ENCODE measurements around the gene WFIKKN2. TPM values are rescaled to one million over a fixed set of nuclear protein-coding genes. Genes with fewer than 3 reads are reported as not detected.
"Not testable (repeated sequence)": the region's sequence is repeated elsewhere in the genome, so short reads cannot be mapped to it uniquely, and the experiment has no call there.

WFIKKN2 gene
- total and polyA plus RNA-seq, 5 donors from 2014 or later: not detected

- no peaks in the 10 kb centered on the region for H3K9me3 ChIP-seq (ENCODE audit: control insufficient read depth in 2 of 2, low read length in 2 of 2)
Measured at GRCh38 chr17:50855708-50856330, 20.4 kb downstream of the WFIKKN2 start.

GRCh38 chr17:50856431-50856830 is 21.0 kb downstream of the WFIKKN2 start:
- H3K36me3 Mint-ChIP-seq: peaks cover 5% of the 10 kb centered on the region
- no peak overlapping the region for H3K4me3 Mint-ChIP-seq
- H3K27ac Mint-ChIP-seq: no peak overlapping the region
- Histone ChIP-seq H3K4me3 (ENCODE audit: low read depth, low read length) (no peak overlapping the region), H3K27me3 (ENCODE audit: control insufficient read depth, insufficient read depth, low read length) (no peaks in the 10 kb centered on the region), H3K36me3 (ENCODE audit: control insufficient read depth, insufficient read depth, low read length) (peaks cover 2% of the 10 kb centered on the region), H3K4me1 (ENCODE audit: control insufficient read depth, insufficient read depth, low read length, poor library complexity, severe bottlenecking) (peaks cover 15% of the 10 kb centered on the region), H3K27ac (ENCODE audit: insufficient read depth, low read length, poor library complexity, severe bottlenecking) (no peak overlapping the region), H3K9me3 (ENCODE audit: control insufficient read depth in 2 of 2, low read length in 2 of 2) (no peaks in the 10 kb centered on the region)
- H3K4me1 Mint-ChIP-seq: peaks cover 3 to 24% (median 17%) of the 10 kb centered on the region in 4 donors
- ATAC-seq (ENCODE audit: low read depth in 2 of 2) (no peak), DNase-seq (no peak)
- no peaks in the 10 kb centered on the region for H3K9me3 Mint-ChIP-seq
- H3K27me3 Mint-ChIP-seq: peaks cover 19% of the 10 kb centered on the region

More at GRCh38 chr17:50855708-50856330, 20.4 kb downstream of the WFIKKN2 start:
- H3K36me3 Mint-ChIP-seq: peaks cover under 1% of the 10 kb centered on the region
- Histone ChIP-seq H3K27ac (ENCODE audit: insufficient read depth, low read length, poor library complexity, severe bottlenecking) (no peak overlapping the region), H3K27me3 (ENCODE audit: control insufficient read depth, insufficient read depth, low read length) (no peaks in the 10 kb centered on the region), H3K4me1 (ENCODE audit: control insufficient read depth, insufficient read depth, low read length, poor library complexity, severe bottlenecking) (peaks cover 9% of the 10 kb centered on the region), H3K4me3 (ENCODE audit: low read depth, low read length) (no peak overlapping the region), H3K36me3 (ENCODE audit: control insufficient read depth, insufficient read depth, low read length) (no peaks in the 10 kb centered on the region)
- peaks cover 0 to 19% (median 14%) of the 10 kb centered on the region in 4 donors for H3K4me1 Mint-ChIP-seq
- ATAC-seq (ENCODE audit: low read depth in 2 of 2): no peak
- H3K27ac Mint-ChIP-seq: no peak overlapping the region
- no peaks in the 10 kb centered on the region for H3K9me3 Mint-ChIP-seq
- H3K27me3 Mint-ChIP-seq: peaks cover 19% of the 10 kb centered on the region
- no peak overlapping the region for H3K4me3 Mint-ChIP-seq
- DNase-seq: no peak

DNA sequence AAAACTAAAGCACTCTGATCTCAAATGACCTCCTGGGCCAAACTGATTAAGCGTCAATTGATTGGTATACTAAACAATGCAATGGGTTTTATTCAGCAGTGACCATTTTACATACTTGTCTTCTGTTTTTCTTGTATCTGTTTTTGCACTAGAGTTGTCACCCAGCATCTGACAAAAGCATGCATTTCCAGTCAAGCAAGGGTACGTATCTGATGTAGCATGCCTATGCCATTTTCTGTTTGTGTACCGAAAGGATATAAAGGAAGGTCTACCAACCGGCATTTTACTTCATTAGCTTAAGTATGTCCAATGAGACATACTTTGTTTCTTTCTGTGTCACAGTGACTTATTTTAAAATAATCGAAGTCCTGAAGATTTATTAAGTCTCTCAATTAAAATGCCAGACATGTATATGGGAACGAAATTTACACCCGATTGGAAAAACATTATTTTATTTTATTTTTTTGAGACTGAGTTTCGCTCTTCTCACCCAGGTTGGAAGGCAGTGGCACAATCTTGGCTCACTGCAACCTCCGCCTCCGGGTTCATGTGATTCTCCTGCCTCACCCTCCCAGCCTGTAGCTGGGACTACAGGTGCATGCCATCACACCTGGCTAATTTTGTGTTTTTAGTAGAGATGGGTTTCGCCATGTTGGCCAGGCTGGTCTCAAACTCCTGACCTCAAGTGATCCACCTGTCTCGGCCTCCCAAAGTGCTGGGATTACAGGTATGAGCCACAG is 23.3 kb downstream of the WFIKKN2 start:
- H3K36me3 ChIP-seq (ENCODE audit: control insufficient read depth, insufficient read depth, low read length): peaks cover 19% of the 10 kb centered on the region
- H3K4me1 ChIP-seq (ENCODE audit: control insufficient read depth, insufficient read depth, low read length, poor library complexity, severe bottlenecking): peaks cover 28% of the 10 kb centered on the region
- ATAC-seq (ENCODE audit: low read depth in 2 of 2) (no peak), DNase-seq (no peak)
- Mint-ChIP-seq H3K4me3 (no peak overlapping the region), H3K4me1 (peaks cover 18 to 24% (median 21%) of the 10 kb centered on the region in 4 donors), H3K27ac (peak overlapping the region in 1 of 3 donors; percentile 63), H3K9me3 (no peaks in the 10 kb centered on the region), H3K36me3 (peaks cover 21% of the 10 kb centered on the region), H3K27me3 (peaks cover 7% of the 10 kb centered on the region)
- H3K27me3 ChIP-seq (ENCODE audit: control insufficient read depth, insufficient read depth, low read length): no peaks in the 10 kb centered on the region
- H3K4me3 ChIP-seq (ENCODE audit: low read depth, low read length): no peak overlapping the region
- H3K27ac ChIP-seq (ENCODE audit: insufficient read depth, low read length, poor library complexity, severe bottlenecking): no peak overlapping the region
- no peaks in the 10 kb centered on the region for H3K9me3 ChIP-seq (ENCODE audit: control insufficient read depth in 2 of 2, low read length in 2 of 2)

GRCh38 chr17:50859727-50860126 is 24.3 kb downstream of the WFIKKN2 start:
- Mint-ChIP-seq H3K4me1 (peaks cover 18 to 31% (median 29%) of the 10 kb centered on the region in 4 donors), H3K36me3 (peaks cover 26% of the 10 kb centered on the region)
- ATAC-seq (ENCODE audit: low read depth in 2 of 2); H3K27me3 ChIP-seq (ENCODE audit: control insufficient read depth, insufficient read depth, low read length); H3K4me3 ChIP-seq (ENCODE audit: low read depth, low read length); H3K27ac Mint-ChIP-seq; H3K27ac ChIP-seq (ENCODE audit: insufficient read depth, low read length, poor library complexity, severe bottlenecking); H3K9me3 Mint-ChIP-seq; H3K4me3 Mint-ChIP-seq; DNase-seq; H3K9me3 ChIP-seq (ENCODE audit: control insufficient read depth in 2 of 2, low read length in 2 of 2); H3K27me3 Mint-ChIP-seq: not testable (repeated sequence)
- peaks cover 20% of the 10 kb centered on the region for H3K36me3 ChIP-seq (ENCODE audit: control insufficient read depth, insufficient read depth, low read length)
- H3K4me1 ChIP-seq (ENCODE audit: control insufficient read depth, insufficient read depth, low read length, poor library complexity, severe bottlenecking): peaks cover 37% of the 10 kb centered on the region

DNA sequence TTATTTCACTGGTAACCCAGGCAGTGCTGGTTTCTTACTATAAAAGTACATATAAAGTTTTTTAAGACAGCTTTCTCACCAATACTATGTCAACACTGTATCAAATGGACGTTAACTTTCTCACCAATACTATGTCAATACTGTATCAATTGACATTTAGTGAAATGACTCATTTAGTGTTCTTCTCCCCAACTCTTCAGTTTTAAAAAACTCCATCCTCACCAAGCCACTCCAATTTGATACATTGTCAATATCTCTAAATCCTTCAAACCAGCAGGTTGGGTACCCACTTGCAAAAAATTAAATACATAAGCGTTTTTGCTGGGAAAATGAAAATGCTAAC is 25.9 kb downstream of the WFIKKN2 start:
- H3K9me3 ChIP-seq (ENCODE audit: control insufficient read depth in 2 of 2, low read length in 2 of 2): no peaks in the 10 kb centered on the region
- ATAC-seq (ENCODE audit: low read depth in 2 of 2): no peak
- H3K9me3 Mint-ChIP-seq: peaks cover 0 to 3% (median 0%) of the 10 kb centered on the region in 7 donors
- no peaks in the 10 kb centered on the region for H3K27me3 ChIP-seq (ENCODE audit: control insufficient read depth, insufficient read depth, low read length)
- H3K27ac Mint-ChIP-seq: peak overlapping the region; percentile 6 to 18 (median 17)
- H3K36me3 ChIP-seq (ENCODE audit: control insufficient read depth, insufficient read depth, low read length): peaks cover 20% of the 10 kb centered on the region
- H3K27ac ChIP-seq (ENCODE audit: insufficient read depth, low read length, poor library complexity, severe bottlenecking): peak overlapping the region; percentile 37
- peaks cover 18 to 37% (median 33%) of the 10 kb centered on the region in 4 donors for H3K4me1 Mint-ChIP-seq
- peaks cover 26% of the 10 kb centered on the region for H3K36me3 Mint-ChIP-seq
- no peaks in the 10 kb centered on the region for H3K27me3 Mint-ChIP-seq
- no peak for DNase-seq
- H3K4me1 ChIP-seq (ENCODE audit: control insufficient read depth, insufficient read depth, low read length, poor library complexity, severe bottlenecking): peaks cover 40% of the 10 kb centered on the region
- H3K4me3 ChIP-seq (ENCODE audit: low read depth, low read length): no peak overlapping the region
- peak overlapping the region in 2 of 4 donors; percentile 26 to 69 for H3K4me3 Mint-ChIP-seq

DNA sequence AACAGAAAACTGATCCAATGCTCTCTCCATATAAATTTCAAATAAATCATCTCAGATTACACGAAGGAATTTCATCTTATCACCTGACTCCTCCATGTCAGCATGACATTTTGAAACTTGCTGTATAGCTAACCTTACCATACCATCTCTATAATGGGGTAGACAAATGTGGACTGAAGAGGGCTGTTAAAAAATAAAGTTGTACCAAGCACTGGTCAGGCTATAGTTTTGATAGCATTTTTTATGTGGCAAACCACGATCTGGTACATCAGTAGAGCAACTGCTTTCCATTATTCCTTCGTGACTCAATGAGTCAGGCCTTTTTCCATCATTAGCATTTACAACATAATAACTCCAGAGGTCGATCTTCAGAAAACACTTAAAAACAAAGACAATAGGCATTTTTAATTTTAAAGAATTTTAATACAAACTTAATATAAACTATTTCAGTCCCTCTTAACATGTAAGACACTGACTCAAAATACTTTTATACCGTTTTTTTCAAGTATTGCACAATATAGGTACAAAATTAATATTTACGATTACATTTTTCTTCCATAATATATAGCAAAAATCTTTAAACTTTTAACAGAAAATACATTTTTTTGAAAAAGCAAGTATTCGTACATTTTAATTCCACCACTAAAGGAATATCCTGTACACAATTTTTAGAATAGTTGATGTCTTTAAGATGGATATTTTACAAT is 26.6 kb downstream of the WFIKKN2 start:
- Mint-ChIP-seq H3K27ac (peak overlapping the region; percentile 18 to 73 (median 60)), H3K27me3 (no peaks in the 10 kb centered on the region), H3K4me3 (peak overlapping the region; percentile 12 to 87 (median 65)), H3K36me3 (peaks cover 26% of the 10 kb centered on the region), H3K9me3 (peaks cover 0 to 3% (median 0%) of the 10 kb centered on the region in 7 donors), H3K4me1 (peaks cover 18 to 37% (median 33%) of the 10 kb centered on the region in 4 donors)
- ATAC-seq (ENCODE audit: low read depth in 2 of 2): no peak
- Histone ChIP-seq H3K27me3 (ENCODE audit: control insufficient read depth, insufficient read depth, low read length) (no peaks in the 10 kb centered on the region), H3K9me3 (ENCODE audit: control insufficient read depth in 2 of 2, low read length in 2 of 2) (no peaks in the 10 kb centered on the region), H3K4me1 (ENCODE audit: control insufficient read depth, insufficient read depth, low read length, poor library complexity, severe bottlenecking) (peaks cover 46% of the 10 kb centered on the region), H3K36me3 (ENCODE audit: control insufficient read depth, insufficient read depth, low read length) (peaks cover 20% of the 10 kb centered on the region), H3K4me3 (ENCODE audit: low read depth, low read length) (peak overlapping the region; percentile 98), H3K27ac (ENCODE audit: insufficient read depth, low read length, poor library complexity, severe bottlenecking) (peak overlapping the region; percentile 39)
- DNase-seq: no peak

- DNase-seq (peak in 2 of 3 donors; percentile 19 to 65), ATAC-seq (ENCODE audit: low read depth in 2 of 2) (no peak)
- Mint-ChIP-seq H3K4me1 (peaks cover 29 to 47% (median 41%) of the 10 kb centered on the region in 4 donors), H3K27me3 (no peaks in the 10 kb centered on the region), H3K4me3 (peak overlapping the region; percentile 95 to 100 (median 98)), H3K27ac (peak overlapping the region; percentile 9 to 98 (median 67)), H3K9me3 (peaks cover 0 to 3% (median 0%) of the 10 kb centered on the region in 7 donors), H3K36me3 (peaks cover 26% of the 10 kb centered on the region)
- no peak overlapping the region for H3K27ac ChIP-seq (ENCODE audit: insufficient read depth, low read length, poor library complexity, severe bottlenecking)
- H3K36me3 ChIP-seq (ENCODE audit: control insufficient read depth, insufficient read depth, low read length): peaks cover 20% of the 10 kb centered on the region
- H3K27me3 ChIP-seq (ENCODE audit: control insufficient read depth, insufficient read depth, low read length): no peaks in the 10 kb centered on the region
- peaks cover 59% of the 10 kb centered on the region for H3K4me1 ChIP-seq (ENCODE audit: control insufficient read depth, insufficient read depth, low read length, poor library complexity, severe bottlenecking)
- H3K4me3 ChIP-seq (ENCODE audit: low read depth, low read length): peak overlapping the region; percentile 98
- no peaks in the 10 kb centered on the region for H3K9me3 ChIP-seq (ENCODE audit: control insufficient read depth in 2 of 2, low read length in 2 of 2)
Measured at GRCh38 chr17:50863221-50863843, 27.9 kb downstream of the WFIKKN2 start.

All from CD4-positive, CD25-positive, alpha-beta regulatory T cell (primary cell).